IPS-NIHi11 (cell line): Measurements from ENCODE around the gene ITCH.
"Not testable (repeated sequence)": the region's sequence is repeated elsewhere in the genome, so short reads cannot be mapped to it uniquely, and the experiment has no call there.

ENCODE experiments used
- DNase-seq: peaks from one replicate; pipeline ENCODE4 v3.0.0; 2012; ENCODE audit warnings: mixed read lengths, low spot score

Gene ITCH

GRCh38 chr20:34363062-34363464, at the start of gene ITCH:
Gene ITCH (plus strand): TSS chr20:34363273. CDS start chr20:34393812, 30,539 bp downstream.
- peak; percentile 98 for DNase-seq

- DNase-seq, result no peak
Measured at GRCh38 chr20:34315236-34315635, 47.8 kb upstream of the ITCH start.

DNA sequence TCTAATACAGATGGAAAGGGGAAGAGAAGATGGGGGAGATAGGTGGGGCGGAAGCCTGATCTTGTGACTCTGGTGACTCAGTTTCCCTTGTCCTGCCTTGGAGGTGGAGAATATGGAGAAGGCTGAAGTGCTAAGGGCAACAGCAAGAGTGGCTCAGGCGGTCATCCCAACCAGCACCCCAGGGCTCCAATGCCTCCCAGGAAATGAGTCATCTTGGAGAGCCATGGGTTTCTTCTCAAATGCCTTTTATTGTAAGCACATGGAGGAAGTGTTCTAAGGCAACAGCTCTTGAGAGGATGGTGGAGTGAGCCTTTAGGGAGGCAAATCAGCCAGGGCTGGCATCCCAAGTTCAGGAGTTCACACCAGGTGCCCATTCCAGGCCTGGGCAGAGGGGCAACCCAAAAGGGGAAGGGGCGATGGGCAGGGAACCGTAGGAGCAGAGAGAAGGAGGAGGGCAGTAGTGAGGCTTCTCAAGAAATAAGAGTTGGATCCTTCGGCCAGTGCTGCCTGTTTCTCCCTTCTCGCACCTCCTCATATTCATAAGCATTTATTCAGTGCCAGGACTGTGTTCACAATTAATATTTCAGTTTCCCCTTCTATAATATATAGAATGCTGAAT, 46.8 kb upstream of the ITCH start:
- no peak for DNase-seq

GRCh38 chr20:34318609-34319443, 44.2 kb upstream of the ITCH start:
- DNase-seq, result no peak

- no peak for DNase-seq
Measured at GRCh38 chr20:34320861-34321260, 42.2 kb upstream of the ITCH start.

GRCh38 chr20:34322267-34323105, 40.6 kb upstream of the ITCH start:
- DNase-seq, result no peak

DNA sequence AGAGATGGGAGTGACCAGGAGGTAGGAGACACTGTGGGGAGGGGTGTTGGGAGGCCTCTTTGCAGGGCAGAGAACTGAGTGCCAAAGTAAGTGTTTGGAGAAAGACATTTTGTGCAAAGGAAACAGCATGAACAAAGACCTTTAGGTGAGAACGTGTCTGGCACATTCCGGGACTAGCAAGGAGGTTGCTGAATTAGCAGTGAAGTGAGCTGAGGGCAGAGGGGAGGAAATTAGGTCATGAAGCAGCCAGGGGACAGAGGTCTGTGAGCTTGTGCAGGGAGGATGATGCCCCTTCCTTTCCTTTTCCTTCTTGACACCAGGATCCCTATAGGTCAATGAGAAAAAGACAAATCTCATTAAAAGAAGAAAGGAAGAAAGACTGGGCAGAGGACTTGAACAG, 38.5 kb upstream of the ITCH start:
- no peak for DNase-seq

DNA sequence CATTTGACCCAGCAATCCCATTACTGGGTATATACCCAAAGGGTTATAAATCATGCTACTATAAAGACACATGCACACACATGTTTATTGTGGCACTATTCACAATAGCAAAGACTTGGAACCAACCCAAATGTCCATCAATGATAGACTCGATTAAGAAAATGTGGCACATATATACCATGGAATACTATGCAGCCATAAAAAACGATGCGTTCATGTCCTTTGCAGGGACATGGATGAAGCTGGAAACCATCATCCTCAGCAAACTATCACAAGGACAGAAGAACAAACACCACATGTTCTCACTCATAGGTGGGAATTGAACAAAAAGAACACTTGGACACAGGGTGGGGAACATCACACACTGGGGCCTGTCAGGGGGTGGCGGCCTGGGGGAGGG, 34.9 kb upstream of the ITCH start:
- DNase-seq, result not testable (repeated sequence)

GRCh38 chr20:34328928-34329677, 34.0 kb upstream of the ITCH start:
- DNase-seq, result no peak

DNA sequence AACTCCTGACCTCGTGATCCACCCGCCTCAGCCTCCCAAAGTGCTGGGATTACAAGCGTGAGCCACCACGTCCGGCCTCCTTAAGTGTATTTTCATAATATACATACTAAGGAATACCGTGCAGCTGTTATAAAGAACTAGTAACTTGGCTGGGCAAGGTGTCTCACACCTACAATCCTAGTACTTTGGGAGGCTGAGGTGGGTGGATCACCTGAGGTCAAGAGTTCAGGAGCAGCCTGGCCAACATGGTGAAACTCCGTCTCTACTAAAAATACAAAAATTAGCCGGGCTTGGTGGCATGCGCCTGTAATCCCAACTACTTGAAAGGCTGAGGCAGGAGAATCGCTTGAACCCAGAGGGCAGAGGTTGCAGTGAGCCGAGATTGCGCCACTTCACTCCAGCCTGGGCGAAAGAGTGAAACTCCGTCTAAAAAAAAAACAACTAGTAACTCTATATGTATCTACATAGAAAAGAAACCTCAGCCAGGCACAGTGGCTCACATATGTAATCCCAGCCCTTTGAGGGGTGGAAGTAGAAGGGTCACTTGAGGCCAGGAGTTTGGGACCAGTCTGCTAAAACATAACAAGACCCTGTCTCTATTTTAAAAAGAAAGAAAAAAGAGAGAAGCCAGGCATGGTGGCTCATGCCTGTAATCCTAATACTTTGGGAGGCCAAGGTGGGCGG, 32.1 kb upstream of the ITCH start:
- not testable (repeated sequence) for DNase-seq

- DNase-seq, result no peak
Measured at GRCh38 chr20:34331838-34332237, 31.2 kb upstream of the ITCH start.

DNA sequence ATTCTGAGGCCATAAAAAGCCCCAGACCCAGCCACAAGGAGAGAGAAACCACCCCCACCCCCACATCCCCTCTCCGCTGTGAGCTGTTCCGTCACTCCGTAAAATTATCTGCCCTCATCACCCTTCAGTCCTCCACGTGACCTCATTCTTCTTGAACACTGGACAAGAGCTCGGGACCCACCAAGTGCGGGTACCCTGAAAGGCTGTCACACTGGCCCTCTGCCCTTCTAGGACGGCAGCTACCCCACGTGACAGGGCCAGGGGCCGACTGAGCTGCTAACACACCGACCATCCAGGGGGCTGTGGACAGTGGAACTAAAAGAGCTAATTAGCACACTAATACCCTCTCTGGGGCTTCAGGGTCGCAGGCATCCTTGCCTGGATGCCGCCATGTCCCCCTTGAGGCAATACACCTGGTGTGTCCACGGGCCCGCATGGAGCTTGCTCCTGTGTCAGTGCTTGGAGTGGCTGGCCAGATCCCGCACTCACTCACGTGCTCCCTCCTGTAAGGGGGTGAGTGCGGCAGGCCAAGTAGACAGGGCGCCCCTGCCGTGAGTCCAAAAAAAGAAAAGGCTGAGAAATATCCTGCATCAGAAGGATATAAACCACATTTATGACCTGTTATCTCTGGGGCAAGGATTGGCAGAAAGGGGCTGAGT, 30.7 kb upstream of the ITCH start:
- no peak for DNase-seq

DNA sequence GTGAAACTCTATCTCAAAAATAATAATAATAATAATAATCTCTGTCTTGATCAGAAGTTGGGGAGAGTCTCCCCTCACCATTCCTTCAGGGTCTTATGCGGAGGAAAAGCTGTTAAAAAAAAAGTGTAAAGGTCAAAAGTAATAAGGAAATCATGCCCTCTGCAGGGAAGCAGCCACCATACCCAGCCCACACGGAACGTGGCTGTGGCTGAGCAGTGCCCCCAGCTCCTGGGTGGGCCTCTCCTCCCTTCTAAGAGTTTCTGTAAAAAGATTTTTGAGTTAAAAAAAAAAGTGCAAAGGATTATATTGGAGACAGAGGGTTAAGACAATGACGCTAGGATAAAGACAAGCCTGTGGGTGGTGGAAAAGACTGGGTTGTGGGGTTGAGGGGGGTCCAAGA, 29.3 kb upstream of the ITCH start:
- no peak for DNase-seq

- DNase-seq, result no peak
Measured at GRCh38 chr20:34334654-34335407, 28.2 kb upstream of the ITCH start.

DNA sequence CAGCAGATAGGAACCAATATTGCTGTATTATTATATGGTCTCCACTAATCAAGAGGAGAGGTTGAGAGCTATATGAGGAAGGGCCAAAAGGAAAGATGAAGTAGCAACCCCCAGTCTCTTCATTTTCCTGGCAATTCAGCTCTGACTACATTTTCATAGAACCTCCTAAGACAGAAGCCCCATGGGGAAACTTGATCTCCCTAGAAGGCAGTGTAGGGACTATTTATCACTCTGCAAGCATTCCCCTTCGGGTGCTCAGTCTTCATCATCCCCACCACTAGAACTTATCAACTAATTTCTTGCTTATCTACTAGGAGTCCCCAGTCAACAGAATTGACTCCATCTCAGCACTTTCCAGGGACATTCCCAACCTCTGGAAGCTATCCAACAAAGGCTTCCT, 25.5 kb upstream of the ITCH start:
- no peak for DNase-seq

DNA sequence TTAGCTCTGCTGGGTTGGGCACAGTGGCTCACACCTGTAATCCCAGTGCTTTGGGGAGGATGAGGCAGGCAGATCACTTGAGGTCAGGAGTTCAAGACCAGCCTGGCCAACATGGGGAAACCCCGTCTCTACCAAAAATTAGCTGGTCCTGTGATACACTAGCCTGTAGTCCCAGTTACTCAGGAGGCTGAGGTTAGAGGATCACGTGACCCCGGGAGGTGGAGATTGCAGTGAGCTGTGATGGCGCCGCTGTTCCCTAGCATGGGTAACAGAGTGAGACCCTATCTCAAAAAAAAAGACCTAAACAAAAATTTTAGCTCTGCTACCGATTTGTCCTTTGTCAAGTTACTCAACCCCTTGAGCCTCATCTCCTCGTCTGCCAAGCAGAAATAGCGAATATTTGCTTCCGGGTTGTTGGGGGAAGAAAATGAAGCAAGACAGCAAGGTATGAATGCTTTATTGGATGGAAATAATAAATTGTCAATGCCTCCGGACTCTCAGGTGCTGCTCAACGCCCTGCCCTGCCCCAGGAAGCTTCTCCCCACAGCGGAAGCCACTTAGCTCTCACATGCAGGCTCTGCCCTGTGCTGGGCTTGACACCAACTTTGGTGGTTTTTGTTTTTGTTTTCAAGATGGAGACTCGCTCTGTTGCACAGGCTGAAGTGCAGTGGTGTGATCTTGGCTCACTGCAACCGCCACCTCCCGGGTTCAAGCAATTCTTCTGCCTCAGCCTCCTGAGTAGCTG, 24.9 kb upstream of the ITCH start:
- DNase-seq, result no peak

DNA sequence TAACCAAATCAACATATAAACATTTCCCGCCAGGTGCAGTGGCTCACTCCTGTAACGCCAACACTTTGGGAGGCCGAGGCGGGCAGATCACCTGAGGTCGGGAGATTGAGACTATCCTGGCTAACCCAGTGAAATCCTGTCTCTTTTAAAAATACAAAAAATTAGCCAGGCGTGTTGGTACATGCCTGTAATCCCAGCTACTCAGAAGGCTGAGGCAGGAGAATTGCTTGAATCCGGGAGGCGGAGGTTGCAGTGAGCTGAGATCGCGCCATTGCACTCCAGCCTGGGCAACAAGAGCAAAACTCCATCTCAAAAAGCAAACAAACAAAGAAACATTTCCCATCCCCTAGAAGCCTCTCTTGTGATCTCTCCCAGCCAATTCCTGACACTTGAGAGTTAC, 22.3 kb upstream of the ITCH start:
- not testable (repeated sequence) for DNase-seq

GRCh38 chr20:34341199-34341598, 21.9 kb upstream of the ITCH start:
- not testable (repeated sequence) for DNase-seq

- no peak for DNase-seq
Measured at GRCh38 chr20:34343458-34344211, 19.4 kb upstream of the ITCH start.
